K562 (cell line): ENCODE results near the gene ST6GAL1. TPM values are rescaled to one million over a fixed set of nuclear protein-coding genes. Genes with fewer than 3 reads are reported as not detected.
A peak's percentile ranks its signal among the peaks of the same experiment; 100 is the strongest.
"Not testable (repeated sequence)": the region's sequence is repeated elsewhere in the genome, so short reads cannot be mapped to it uniquely, and the experiment has no call there.

Source experiments
- ATAC-seq: fragments of 200-7000 bp; cut with Tn5 transposase; 3 replicates; pipeline ENCODE4 v1.9.1; 2020; ENCODE audit warnings: moderate library complexity
- BruUV-seq: library from RNA; stranded (reverse); fragments of 400-500 nt; replicated peaks from 2 replicates; lab custom pipeline; 2021; lab: Mats Ljungman, UMichigan
- CTCF ChIA-PET: fragments of 300-600 bp; formaldehyde crosslinking; extraction: SDS; loops from one replicate; lab custom pipeline; 2021; ENCODE audit warnings: low intra/inter-chr PET ratio; lab: Yijun Ruan, JAX
- POLR2A ChIA-PET: fragments of 300-600, 350-650 bp; sonication (Branson Sonifier 250); formaldehyde crosslinking; extraction: SDS; loops from one replicate; lab custom pipeline; 2021; ENCODE audit warnings: antibody characterized with exemption, inconsistent platforms; lab: Yijun Ruan, JAX
- DNase-seq, 4 experiments: peaks; one replicate each; pipeline versions ENCODE4 v3.0.0 to v3.0.0-alpha.2; 2011 to 2018; ENCODE audit warnings: low spot score in 3 of 4, mixed read lengths in 3 of 4; ENCODE audit errors: extremely low read depth in 1 of 4
- FAIRE-seq: peaks from 2 replicates; lab custom pipeline; 2011; peaks lifted over from hg19 to GRCh38; lab: Jason Lieb, UNC
- H2AFZ ChIP-seq: 2 replicates; pipeline ENCODE4 v1.6.0; 2011; ENCODE audit warnings: low read depth, low read length, control low read depth, inconsistent platforms
- H3K27ac ChIP-seq: fragments of 200-600 bp; 3 replicates; pipeline ENCODE4 v1.8.0; 2011; ENCODE audit warnings: low read depth, mild to moderate bottlenecking, control low read depth, inconsistent platforms, low read length, moderate library complexity, mixed read lengths; ENCODE audit errors: extremely low read depth
- H3K27me3 ChIP-seq, 2 experiments: fragments of 300-600 bp in 1 of 2; 2 replicates in 1 of 2; 3 replicates in 1 of 2; pipeline versions ENCODE4 v1.6.0 to v1.8.0; 2011; ENCODE audit warnings: inconsistent platforms in 2 of 2, low read length in 2 of 2, mild to moderate bottlenecking in 1 of 2, mixed read lengths in 1 of 2, moderate library complexity in 1 of 2; ENCODE audit not compliant: control insufficient read depth in 2 of 2, insufficient read depth in 2 of 2
- H3K36me3 ChIP-seq: fragments of 300-600 bp; 3 replicates; pipeline ENCODE4 v1.8.0; 2011; ENCODE audit warnings: mild to moderate bottlenecking, low read length, inconsistent platforms; ENCODE audit not compliant: control insufficient read depth, insufficient read depth
- H3K4me1 ChIP-seq, 2 experiments: fragments of 200-600 bp in 1 of 2; replicated peaks in 1 of 2; 2 replicates in 1 of 2; 3 replicates in 1 of 2; pipeline versions ENCODE4 v1.5.1 to v1.8.0; 2011; ENCODE audit warnings: inconsistent platforms in 2 of 2, low read length in 2 of 2, mild to moderate bottlenecking in 1 of 2, mixed read lengths in 1 of 2, moderate library complexity in 1 of 2; ENCODE audit not compliant: control insufficient read depth in 2 of 2, insufficient read depth in 2 of 2
- H3K4me2 ChIP-seq: 2 replicates; pipeline ENCODE4 v1.6.1; 2011; ENCODE audit warnings: low read length, control low read depth, inconsistent platforms, mixed read lengths; ENCODE audit not compliant: insufficient read depth
- H3K4me3 ChIP-seq: fragments of 200-600 bp; sonication (generic), shearing (Covaris generic); 2 replicates; pipeline ENCODE4 v1.5.1; 2016; ENCODE audit warnings: control low read depth, inconsistent platforms
- H3K79me2 ChIP-seq: fragments of 200-600 bp; 3 replicates; pipeline ENCODE4 v1.8.0; 2011; ENCODE audit warnings: low read length, inconsistent platforms; ENCODE audit not compliant: control insufficient read depth, insufficient read depth
- H3K9ac ChIP-seq, 2 experiments: 2 replicates each; pipeline versions ENCODE4 v1.6.0 to v1.6.1; 2011; ENCODE audit warnings: low read depth in 2 of 2, low read length in 2 of 2, control low read depth in 1 of 2, inconsistent platforms in 1 of 2, mild to moderate bottlenecking in 1 of 2, mixed read lengths in 1 of 2; ENCODE audit not compliant: insufficient read depth in 1 of 2
- H3K9me1 ChIP-seq: one replicate; pipeline ENCODE4 v1.6.0; 2011; ENCODE audit warnings: inconsistent platforms, mild to moderate bottlenecking, low read length, moderate library complexity; ENCODE audit not compliant: control insufficient read depth, insufficient read depth
- H3K9me3 ChIP-seq: replicated peaks from 2 replicates; pipeline ENCODE4 v1.5.1; 2011; ENCODE audit warnings: low read depth, low read length, inconsistent platforms; ENCODE audit not compliant: control insufficient read depth, insufficient read depth
- H4K20me1 ChIP-seq: replicated peaks from 2 replicates; pipeline ENCODE4 v1.6.1; 2011; ENCODE audit warnings: low read length, inconsistent platforms, mixed read lengths; ENCODE audit not compliant: control insufficient read depth, insufficient read depth
- BRD9 ChIP-seq: fragments of 450-650 bp; IDR thresholded peaks from 2 replicates; pipeline ENCODE4 v1.6.1; 2018; ENCODE audit warnings: low read depth; ENCODE audit not compliant: partially characterized antibody
- CAMTA2 ChIP-seq: fragments of 250-450 bp; sonication (Bioruptor Pico); conservative IDR thresholded peaks from 2 replicates; pipeline ENCODE4 v1.5.1; 2022
- CEBPB ChIP-seq: fragments of 450-650 bp; IDR thresholded peaks from 2 replicates; pipeline ENCODE4 v1.6.1; 2016; ENCODE audit warnings: missing genetic modification characterization, missing compliant biosample characterization
- SRF ChIP-seq, 2 experiments: fragments of 250-450, 450-650 bp in 1 of 2; sonication (Bioruptor Pico) in 1 of 2; sonication (generic) in 1 of 2; formaldehyde crosslinking; IDR thresholded peaks; 2 replicates each; pipeline versions ENCODE4 v1.5.0 to v1.5.1; 2020 to 2022; ENCODE audit warnings: mild to moderate bottlenecking in 1 of 2, missing genetic modification reagents in 1 of 2
- STAT5A ChIP-seq: IDR thresholded peaks from 2 replicates; pipeline ENCODE4 v1.6.1; 2012; ENCODE audit warnings: low read length, inconsistent platforms, borderline replicate concordance
- TAF7 ChIP-seq: fragments of 450-650 bp; IDR thresholded peaks from 2 replicates; pipeline ENCODE4 v1.6.1; 2016; ENCODE audit warnings: missing genetic modification characterization, missing compliant biosample characterization
- ZNF431 ChIP-seq: sonication (generic); formaldehyde crosslinking; IDR thresholded peaks from 2 replicates; pipeline ENCODE4 v1.8.0; 2022; ENCODE audit warnings: mild to moderate bottlenecking, missing genetic modification reagents
- ZNF507 ChIP-seq: conservative IDR thresholded peaks from 2 replicates; pipeline ENCODE4 v1.6.1; 2017; ENCODE audit warnings: missing genetic modification characterization, missing compliant biosample characterization
- WGBS: fragments of 100-300 bp; shearing (Covaris generic); methylation state at CpG from one replicate; pipeline ENCODE4 v1.1.6; 2016; ENCODE audit warnings: low coverage, mixed read lengths; ENCODE audit not compliant: insufficient coverage; ENCODE audit errors: missing lambda C conversion rate; 5-methylcytosine and 5-hydroxymethylcytosine counted together
- in situ Hi-C: fragments of 300-500 bp; cut with MboI; formaldehyde crosslinking; loops from 4 replicates; pipeline ENCODE4 v1.15.0; 2018; ENCODE audit warnings: inconsistent platforms, mixed read lengths
- intact Hi-C: fragments of 100-400 bp; cut with micrococcal nuclease; formaldehyde crosslinking; loops from 2 replicates; pipeline ENCODE4 v1.14.2; 2022
- polyA plus RNA-seq, 8 experiments: library from polyadenylated mRNA; depleted of rRNA in 4 of 8; stranded (reverse) in 5 of 8; unstranded in 3 of 8; fragments of >200 nt; fragmentation: Nextera tagmentation in 2 of 8; fragmentation: Illumina TruSeq in 1 of 8; extraction: Ambion mirVana in 2 of 8; extraction: Trizol in 1 of 8; gene quantifications; 2 replicates each; pipeline versions ENCODE4 v1.2.1 to v1.2.3, GENCODE V29; 2011 to 2014; ENCODE audit warnings: inconsistent platforms in 1 of 8, missing spikeins in 1 of 8
- total RNA-seq, 7 experiments: library from RNA; depleted of rRNA in 6 of 7; stranded (reverse); fragments of >200 nt in 6 of 7; fragmentation: Illumina TruSeq in 2 of 7; extraction: Trizol in 2 of 7; gene quantifications; 2 replicates each; pipeline versions ENCODE4 v1.2.1 to v1.2.3, GENCODE V29; 2011 to 2021; ENCODE audit warnings: low replicate concordance in 1 of 7
- TF ChIP-seq, protein P1 (sequence below): fragments of 250-450 bp; sonication (Bioruptor Pico); IDR thresholded peaks from 2 replicates; pipeline ENCODE4 v1.8.0; 2021; ENCODE audit warnings: moderate library complexity, mild to moderate bottlenecking, inconsistent platforms
- TF ChIP-seq, protein P2 (sequence below): IDR thresholded peaks from 2 replicates; pipeline ENCODE4 v1.6.1; 2011; ENCODE audit not compliant: insufficient read length; ENCODE audit errors: extremely low read depth

ST6GAL1 gene
- total and polyA plus RNA-seq, 9 of the 15 experiments (the other 6 are each of a cell fraction or from before 2014, with no cell fraction given): 31.9 to 145 (median 71.0) TPM

DNA sequence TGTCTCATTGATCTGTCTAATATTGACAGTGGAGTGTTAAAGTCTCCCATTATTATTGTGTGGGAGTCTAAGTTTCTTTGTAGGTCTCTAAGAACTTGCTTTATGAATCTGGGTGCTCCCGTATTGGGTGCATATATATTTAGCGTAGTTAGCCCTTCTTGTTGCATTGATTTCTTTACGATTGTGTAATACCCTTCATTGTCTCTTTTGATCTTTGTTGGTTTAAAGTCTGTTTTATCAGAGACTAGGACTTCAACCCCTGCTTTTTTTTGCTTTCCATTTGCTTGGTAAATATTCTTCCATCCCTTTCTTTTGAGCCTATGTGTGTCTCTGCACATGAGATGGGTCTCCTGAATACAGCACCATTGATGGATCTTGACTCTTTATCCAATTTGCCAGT, 23.3 kb upstream of the ST6GAL1 start:
- CTCF ChIA-PET: not testable (repeated sequence)

DNA sequence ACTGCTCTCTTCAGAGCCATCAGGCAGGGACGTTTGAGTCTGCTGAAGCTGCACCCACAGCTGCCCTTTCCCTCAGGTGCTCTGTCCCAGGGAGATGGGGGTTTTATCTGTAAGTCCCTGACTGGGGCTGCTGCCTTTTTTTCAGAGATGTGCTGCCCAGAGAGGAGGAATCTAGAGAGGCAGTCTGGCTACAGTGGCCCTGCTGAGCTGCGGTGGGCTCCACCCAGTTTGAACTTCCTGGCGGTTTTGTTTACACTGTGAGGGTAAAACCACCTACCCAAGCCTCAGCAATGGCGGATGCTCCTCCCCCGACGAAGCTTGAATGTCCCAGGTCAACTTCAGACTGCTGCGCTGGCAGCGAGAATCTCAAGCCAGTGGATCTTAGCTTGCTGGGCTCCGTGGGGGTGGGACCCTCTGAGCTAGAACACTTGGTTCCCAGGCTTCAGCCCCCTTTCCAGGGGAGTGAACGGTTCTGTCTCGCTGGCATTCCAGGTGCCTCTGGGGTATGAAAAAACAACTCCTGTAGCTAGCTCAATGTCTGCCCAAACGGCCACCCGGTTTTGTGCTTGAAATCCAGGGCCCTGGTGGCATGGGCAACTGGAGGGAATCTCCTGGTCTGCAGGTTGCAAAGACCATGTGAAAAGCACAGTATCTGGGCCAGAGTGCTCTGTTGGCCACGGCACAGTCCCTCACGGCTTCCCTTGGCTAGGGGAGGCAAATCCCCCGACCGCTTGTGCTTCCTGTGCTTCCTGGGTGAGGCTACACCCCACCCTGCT, 21.1 kb upstream of the ST6GAL1 start:
- peak; percentile 38 to 90 (median 46) for DNase-seq
- Histone ChIP-seq H3K4me3 (peak overlapping the region; percentile 18; the same call in 1 of the 2 replicates), H3K9ac (peak overlapping the region; percentile 74 to 85), H3K4me1 (peaks cover 6 to 9% of the 10 kb centered on the region in 2 experiments; a peak in 4 of 5 replicates), H2AFZ (peak overlapping the region; percentile 98), H3K36me3 (no peaks in the 10 kb centered on the region), H4K20me1 (no peaks in the 10 kb centered on the region), H3K79me2 (no peaks in the 10 kb centered on the region), H3K4me2 (peak overlapping the region; percentile 79), H3K9me1 (no peaks in the 10 kb centered on the region), H3K9me3 (no peaks in the 10 kb centered on the region), H3K27ac (peak overlapping the region; percentile 94), H3K27me3 (no peaks in the 10 kb centered on the region)
- peak; percentile 89 for FAIRE-seq
- ChIA-PET POLR2A (interaction anchor here (0.8 to 2.1 kb wide), 4 partner anchors 9 to 19 kb away, joined by 4 to 10 read pairs (median 4); no protein-coding TSS in a partner anchor), CTCF (no interaction called here)
- in situ Hi-C loops (no loop called here), intact Hi-C loops (loop anchor here (1.0 to 2.0 kb wide), 2 partner anchors 21 to 60 kb away; partner anchors contain the start of gene ST6GAL1)
- WGBS: 8% methylated on average over 17 of the region's 17 CpGs
- BruUV-seq: TSS peak; percentile 81
- peak; percentile 94 for ATAC-seq
- peak; percentile 22; the same call in 1 of the 2 replicates for TF ChIP-seq TAF7 (tag)
- TF ChIP-seq CAMTA2: no peak
- TF ChIP-seq STAT5A: 0 out of 2 replicates have a peak, but pooled peaks have one; percentile 24
- TF ChIP-seq ZNF431: no peak
- TF ChIP-seq SRF (CRISPR knock-in tag; IDR thresholded peaks at IDR 0.05): no peak
- TF ChIP-seq, protein P1, sequence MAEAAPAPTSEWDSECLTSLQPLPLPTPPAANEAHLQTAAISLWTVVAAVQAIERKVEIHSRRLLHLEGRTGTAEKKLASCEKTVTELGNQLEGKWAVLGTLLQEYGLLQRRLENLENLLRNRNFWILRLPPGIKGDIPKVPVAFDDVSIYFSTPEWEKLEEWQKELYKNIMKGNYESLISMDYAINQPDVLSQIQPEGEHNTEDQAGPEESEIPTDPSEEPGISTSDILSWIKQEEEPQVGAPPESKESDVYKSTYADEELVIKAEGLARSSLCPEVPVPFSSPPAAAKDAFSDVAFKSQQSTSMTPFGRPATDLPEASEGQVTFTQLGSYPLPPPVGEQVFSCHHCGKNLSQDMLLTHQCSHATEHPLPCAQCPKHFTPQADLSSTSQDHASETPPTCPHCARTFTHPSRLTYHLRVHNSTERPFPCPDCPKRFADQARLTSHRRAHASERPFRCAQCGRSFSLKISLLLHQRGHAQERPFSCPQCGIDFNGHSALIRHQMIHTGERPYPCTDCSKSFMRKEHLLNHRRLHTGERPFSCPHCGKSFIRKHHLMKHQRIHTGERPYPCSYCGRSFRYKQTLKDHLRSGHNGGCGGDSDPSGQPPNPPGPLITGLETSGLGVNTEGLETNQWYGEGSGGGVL: no peak
- TF ChIP-seq, protein P2, sequence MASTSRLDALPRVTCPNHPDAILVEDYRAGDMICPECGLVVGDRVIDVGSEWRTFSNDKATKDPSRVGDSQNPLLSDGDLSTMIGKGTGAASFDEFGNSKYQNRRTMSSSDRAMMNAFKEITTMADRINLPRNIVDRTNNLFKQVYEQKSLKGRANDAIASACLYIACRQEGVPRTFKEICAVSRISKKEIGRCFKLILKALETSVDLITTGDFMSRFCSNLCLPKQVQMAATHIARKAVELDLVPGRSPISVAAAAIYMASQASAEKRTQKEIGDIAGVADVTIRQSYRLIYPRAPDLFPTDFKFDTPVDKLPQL: no peak
- TF ChIP-seq BRD9: peak; percentile 33

More for the DNA sequence above, 23.3 kb upstream of the ST6GAL1 start:
- POLR2A ChIA-PET, in situ Hi-C loops, H3K36me3 ChIP-seq, H4K20me1 ChIP-seq, BruUV-seq, H3K9me1 ChIP-seq, H3K79me2 ChIP-seq, H3K9ac ChIP-seq, H3K4me2 ChIP-seq, H3K27ac ChIP-seq, FAIRE-seq, ATAC-seq, DNase-seq, H3K4me3 ChIP-seq, H2AFZ ChIP-seq, H3K9me3 ChIP-seq, intact Hi-C loops, H3K27me3 ChIP-seq: not testable (repeated sequence)
- peak; percentile 64 for TF ChIP-seq CEBPB
- TF ChIP-seq ZNF507: peak; percentile 66; the same call in 1 of the 2 replicates
- H3K4me1 ChIP-seq: peaks cover 6 to 17% of the 10 kb centered on the region in 2 experiments; a peak in 4 of 5 replicates
- WGBS: 93% methylated on average over 3 of the region's 3 CpGs
